Measurements from ENCODE around the gene GLT1D1.
"Not testable (repeated sequence)": the region's sequence is repeated elsewhere in the genome, so short reads cannot be mapped to it uniquely, and the experiment has no call there.

The GLT1D1 gene

DNA sequence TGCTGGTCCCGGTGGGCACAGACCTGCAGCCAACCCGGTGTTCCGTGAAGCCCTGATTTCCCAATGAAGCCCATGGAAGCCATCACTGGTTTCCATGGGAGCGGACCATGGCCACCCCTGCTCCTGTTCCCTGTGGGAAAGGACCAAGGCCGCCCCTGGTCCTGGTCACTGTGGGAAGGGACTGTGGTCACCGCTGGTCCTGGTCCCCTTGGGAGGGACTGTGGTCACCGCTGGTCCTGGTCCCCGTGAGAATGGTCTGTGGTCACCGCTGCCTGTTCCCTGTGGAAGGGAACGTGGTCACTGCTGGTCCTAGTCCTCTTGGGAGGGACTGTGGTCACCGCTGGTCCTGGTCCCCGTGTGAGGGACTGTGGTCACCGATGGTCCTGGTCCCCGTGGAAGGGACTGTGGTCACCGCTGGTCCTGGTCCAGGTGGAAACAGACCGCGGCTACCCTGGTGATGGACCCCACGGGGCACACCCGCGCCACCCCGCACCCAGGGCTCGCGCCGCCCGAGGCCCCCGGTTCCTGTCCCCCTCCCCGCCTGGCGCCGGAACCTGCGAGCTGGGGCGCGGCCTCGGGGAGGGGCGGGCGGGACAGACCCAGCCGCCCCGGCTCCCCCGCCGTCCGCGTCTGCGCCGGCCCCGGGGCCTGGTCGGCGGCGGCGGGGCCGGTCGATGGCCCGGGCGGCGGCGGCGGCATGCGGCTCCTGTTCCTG lies at the start of gene GLT1D1:
GLT1D1 (plus strand) TSS at position 594 of the 715 bp plus-strand sequence; CDS start at position 698, 104 bp downstream.
- DNase-seq (ENCODE audit: low read depth in 2 of 2), result no peak

GRCh38 chr12:128803788-128804187 lies 49.5 kb upstream of the GLT1D1 start:
- DNase-seq (ENCODE audit: low read depth in 2 of 2), result no peak

DNA sequence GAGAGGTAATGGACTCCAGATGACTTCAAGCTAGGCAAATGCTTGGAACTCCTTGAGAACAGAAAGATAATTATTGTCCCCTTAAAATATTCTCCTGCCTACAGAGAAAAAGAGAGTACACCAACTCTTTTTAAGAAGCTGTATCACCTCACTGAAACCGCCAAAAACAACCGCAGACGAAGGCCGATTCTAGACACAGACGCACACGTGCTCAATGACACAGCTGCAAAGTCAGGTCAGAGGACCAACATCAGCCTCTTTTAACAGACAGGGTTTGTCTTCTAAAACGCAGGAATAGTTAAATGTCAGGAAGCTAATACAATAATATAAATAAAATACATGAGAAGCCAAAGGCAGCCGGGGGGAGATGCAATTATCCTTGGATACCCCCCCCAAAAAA lies 48.5 kb upstream of the GLT1D1 start:
- no peak for DNase-seq (ENCODE audit: low read depth in 2 of 2)

GRCh38 chr12:128805406-128805805 lies 47.9 kb upstream of the GLT1D1 start:
- DNase-seq (ENCODE audit: low read depth in 2 of 2), result not testable (repeated sequence)

DNA sequence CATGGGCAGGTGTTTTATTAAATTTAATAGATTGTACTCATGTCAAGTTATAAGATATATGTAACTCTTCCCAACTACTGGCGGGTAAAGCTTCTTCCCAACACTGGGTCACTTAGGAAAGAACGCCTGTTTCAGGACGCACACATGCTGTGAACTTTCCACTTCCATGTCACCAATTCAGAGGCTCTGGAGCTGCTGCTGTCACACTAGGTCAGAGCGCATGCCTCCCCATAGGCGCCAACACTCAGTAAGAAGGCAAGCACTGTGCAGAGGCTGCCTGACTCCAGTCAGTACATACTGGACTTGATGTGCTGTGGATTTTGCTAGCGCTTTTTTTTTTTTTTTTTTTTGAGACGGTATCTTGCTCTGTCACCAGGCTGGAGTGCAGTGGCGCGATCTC lies 46.7 kb upstream of the GLT1D1 start:
- DNase-seq (ENCODE audit: low read depth in 2 of 2), result no peak

DNA sequence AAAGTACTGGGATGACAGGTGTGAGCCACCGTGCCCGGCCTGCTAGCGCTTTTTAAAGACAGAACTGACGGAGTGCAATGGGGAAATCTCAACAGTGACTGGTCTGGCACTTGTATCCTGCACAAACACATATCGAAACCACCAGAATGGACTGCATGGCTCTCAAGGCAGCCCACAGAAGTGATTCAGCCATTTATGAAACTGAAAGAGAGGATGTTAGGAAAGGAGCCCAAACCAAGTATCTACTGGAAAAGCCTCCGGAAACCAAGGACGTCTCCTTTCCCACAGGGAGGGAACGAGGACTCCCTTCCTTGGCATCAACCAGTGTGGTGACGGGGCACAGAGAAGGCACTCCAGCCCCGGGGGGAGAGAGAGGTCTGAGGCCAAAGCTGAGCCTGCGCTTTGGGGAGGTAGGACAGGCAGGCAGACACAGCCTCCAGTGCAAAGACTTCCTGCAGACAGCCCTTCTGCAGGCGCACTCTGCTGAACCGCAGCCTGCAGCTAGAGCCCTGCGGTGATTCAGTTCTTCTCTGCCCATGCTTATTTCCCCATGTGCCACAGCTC lies 46.0 kb upstream of the GLT1D1 start:
- no peak for DNase-seq (ENCODE audit: low read depth in 2 of 2)

GRCh38 chr12:128808651-128809050 lies 44.6 kb upstream of the GLT1D1 start:
- no peak for DNase-seq (ENCODE audit: low read depth in 2 of 2)

DNA sequence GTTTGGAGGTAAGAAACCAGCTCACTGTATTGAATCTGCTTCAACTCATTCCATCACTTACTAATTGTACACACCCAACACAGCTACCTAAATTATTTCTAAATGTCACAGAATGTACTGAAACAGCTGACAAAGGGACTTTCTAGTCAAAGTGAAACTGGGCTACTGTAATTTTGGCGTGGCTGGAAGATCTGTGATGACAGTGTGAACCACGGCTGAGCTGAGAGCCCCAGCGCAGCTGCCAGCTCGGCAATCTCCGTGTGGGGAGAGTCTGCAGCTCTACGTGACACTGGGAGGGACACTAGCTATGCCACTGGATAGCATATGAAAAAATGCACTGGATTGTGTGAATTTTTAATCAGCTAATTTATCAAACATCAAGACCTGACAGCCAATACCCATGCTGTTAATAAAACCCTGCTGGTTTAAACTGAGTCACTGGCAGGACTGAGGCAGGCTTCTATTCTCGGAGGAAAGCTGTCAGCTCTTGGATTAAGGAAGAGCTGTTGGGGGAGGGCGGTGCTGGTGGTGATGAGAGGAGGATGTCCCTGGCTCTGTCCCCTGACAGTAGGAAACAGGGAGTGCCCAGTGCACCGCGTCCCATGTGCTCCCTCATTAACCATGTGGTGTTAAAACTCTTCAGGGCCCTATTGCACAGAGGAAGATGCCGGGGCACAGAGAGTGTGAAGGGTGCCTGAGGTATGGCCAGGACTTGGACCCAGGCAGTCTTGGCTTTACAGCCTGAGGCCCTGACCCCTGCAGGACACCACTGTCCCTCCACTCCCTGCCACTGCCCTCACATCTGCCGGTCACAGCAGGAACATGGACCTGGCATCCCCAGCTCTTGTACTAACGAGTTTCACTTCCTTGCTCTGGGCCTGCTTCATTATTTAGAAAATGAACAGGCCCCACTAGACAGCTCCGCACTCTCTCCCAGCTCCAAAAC lies 42.8 kb upstream of the GLT1D1 start:
- no peak for DNase-seq (ENCODE audit: low read depth in 2 of 2)

GRCh38 chr12:128811806-128812205 lies 41.5 kb upstream of the GLT1D1 start:
- DNase-seq (ENCODE audit: low read depth in 2 of 2), result no peak

DNA sequence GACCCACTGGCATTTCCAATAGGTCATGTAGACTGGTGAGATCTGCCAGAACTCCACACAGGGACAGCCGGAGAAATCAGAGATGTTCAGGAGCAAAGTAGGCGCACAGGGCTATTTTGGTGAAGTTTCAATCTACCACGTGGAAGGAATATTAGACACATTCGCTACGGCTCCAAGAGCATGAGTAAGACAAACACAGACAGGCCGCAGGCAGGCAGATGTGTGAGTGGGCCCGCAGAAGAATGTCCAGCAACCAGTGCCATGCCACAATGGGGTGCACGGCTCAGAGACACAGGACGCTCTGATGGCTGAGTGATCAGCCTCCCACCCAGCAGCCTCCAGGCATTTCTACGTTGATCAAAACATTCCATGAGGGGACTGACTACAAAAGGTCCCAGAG lies 39.9 kb upstream of the GLT1D1 start:
- DNase-seq (ENCODE audit: low read depth in 2 of 2), result no peak

- no peak for DNase-seq (ENCODE audit: low read depth in 2 of 2)
These were observed 39.4 kb upstream of the GLT1D1 start for GRCh38 chr12:128813883-128814282.

- no peak for DNase-seq (ENCODE audit: low read depth in 2 of 2)
These were observed 38.6 kb upstream of the GLT1D1 start for GRCh38 chr12:128814411-128815261.

DNA sequence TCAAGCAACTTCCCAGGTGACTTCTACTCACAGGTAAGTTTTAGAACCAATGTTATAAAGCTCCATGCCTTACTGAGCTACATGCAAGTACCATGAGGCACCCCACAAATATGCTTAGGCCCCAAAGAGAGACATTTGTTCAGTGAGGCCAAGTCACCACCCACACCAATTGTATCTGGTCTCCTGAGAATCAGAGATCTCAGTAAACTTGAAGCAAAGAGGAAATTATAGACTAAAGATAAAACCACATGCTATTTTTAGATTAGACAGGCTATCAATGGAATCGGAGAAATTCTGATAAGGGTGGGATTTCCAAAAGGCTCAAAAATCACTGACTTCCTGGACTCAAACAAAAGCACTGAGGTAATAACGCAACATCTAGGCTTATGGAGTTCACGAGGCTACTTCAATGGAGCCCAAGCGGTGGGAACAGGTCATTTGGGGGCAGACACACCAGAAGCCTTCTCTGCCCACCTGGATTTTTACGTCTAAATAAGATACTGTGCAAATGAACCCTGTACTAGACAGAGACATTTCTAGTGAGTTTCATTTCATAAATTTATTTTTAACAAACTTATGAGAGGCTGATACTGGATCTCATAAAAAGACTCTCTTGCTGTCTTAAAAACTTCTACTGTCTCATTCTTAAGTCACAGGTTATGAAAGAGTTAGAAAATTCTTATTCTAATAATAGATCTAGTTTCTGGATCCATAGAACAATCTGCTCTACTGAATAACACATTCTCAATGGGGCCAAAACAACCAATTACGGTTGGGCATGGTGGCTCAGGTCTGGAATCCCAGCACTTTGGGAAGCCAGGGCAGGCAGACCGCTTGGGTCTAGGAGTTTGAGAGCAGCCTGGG lies 37.3 kb upstream of the GLT1D1 start:
- DNase-seq (ENCODE audit: low read depth in 2 of 2), result no peak

DNA sequence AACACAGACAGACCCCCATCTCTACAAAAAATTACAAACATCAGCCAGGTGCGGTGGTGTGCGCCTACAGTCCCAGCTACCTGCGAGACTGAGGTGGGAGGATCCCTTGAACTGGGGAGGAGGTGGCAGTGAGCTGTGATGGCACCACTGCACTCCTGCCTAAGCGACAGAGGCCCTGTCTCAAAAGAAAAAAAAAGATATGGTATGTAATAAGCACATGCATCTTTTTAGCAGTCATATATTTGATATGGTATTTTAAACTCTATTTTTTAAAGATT lies 36.7 kb upstream of the GLT1D1 start:
- DNase-seq (ENCODE audit: low read depth in 2 of 2), result no peak

- DNase-seq (ENCODE audit: low read depth in 2 of 2), result no peak
These were observed 35.9 kb upstream of the GLT1D1 start for GRCh38 chr12:128817111-128818015.

GRCh38 chr12:128818065-128819022 lies 34.9 kb upstream of the GLT1D1 start:
- no peak for DNase-seq (ENCODE audit: low read depth in 2 of 2)

- DNase-seq (ENCODE audit: low read depth in 2 of 2), result no peak
These were observed 33.8 kb upstream of the GLT1D1 start for GRCh38 chr12:128819293-128820144.

- DNase-seq (ENCODE audit: low read depth in 2 of 2), result no peak
These were observed 33.0 kb upstream of the GLT1D1 start for GRCh38 chr12:128820253-128820652.
